HG03280 (cell line): ENCODE results near the gene GRIN3A.
"Not testable (repeated sequence)": the region's sequence is repeated elsewhere in the genome, so short reads cannot be mapped to it uniquely, and the experiment has no call there.

ENCODE experiments used
- ATAC-seq: cut with Tn5 transposase; IDR thresholded peaks from one replicate; pipeline ENCODE4 v1.9.1; 2021; ENCODE audit warnings: mild to moderate bottlenecking, moderate library complexity; ENCODE audit not compliant: unreplicated experiment

Gene GRIN3A

GRCh38 chr9:101738566-101739183 is at the start of gene GRIN3A:
TSS of gene GRIN3A (minus strand) at chr9:101738647. CDS start at chr9:101737979, 668 bp downstream.
- ATAC-seq = no peak

GRCh38 chr9:101787891-101788290 is 49.4 kb upstream of the GRIN3A start:
- ATAC-seq = no peak

- ATAC-seq = no peak
These were observed 39.9 kb upstream of the GRIN3A start for GRCh38 chr9:101778332-101778731.

- no peak for ATAC-seq
These were observed 26.0 kb upstream of the GRIN3A start for GRCh38 chr9:101764472-101764871.

GRCh38 chr9:101758304-101758930 is 20.0 kb upstream of the GRIN3A start:
- no peak for ATAC-seq

- ATAC-seq = no peak
These were observed 15.3 kb upstream of the GRIN3A start for GRCh38 chr9:101753716-101754115.

- ATAC-seq = no peak
These were observed 13.4 kb upstream of the GRIN3A start for GRCh38 chr9:101751895-101752294.

- no peak for ATAC-seq
These were observed 864 bp upstream of the GRIN3A start for GRCh38 chr9:101739311-101739710.

- ATAC-seq = no peak
These were observed 512 bp downstream of the GRIN3A start for GRCh38 chr9:101737705-101738565.

- no peak for ATAC-seq
These were observed 1.2 kb downstream of the GRIN3A start for GRCh38 chr9:101737165-101737704.

- ATAC-seq = no peak
These were observed 1.7 kb downstream of the GRIN3A start for GRCh38 chr9:101736717-101737116.

GRCh38 chr9:101731429-101731828 is 7.0 kb downstream of the GRIN3A start:
- no peak for ATAC-seq

GRCh38 chr9:101727612-101728524 is 10.6 kb downstream of the GRIN3A start:
- peak; percentile 86 for ATAC-seq

- ATAC-seq = not testable (repeated sequence)
These were observed 14.2 kb downstream of the GRIN3A start for GRCh38 chr9:101724271-101724670.

- ATAC-seq = no peak
These were observed 20.3 kb downstream of the GRIN3A start for GRCh38 chr9:101718192-101718591.

GRCh38 chr9:101716629-101717028 is 21.8 kb downstream of the GRIN3A start:
- no peak for ATAC-seq

- peak; percentile 73 for ATAC-seq
These were observed 27.0 kb downstream of the GRIN3A start for GRCh38 chr9:101711330-101711941.

- no peak for ATAC-seq
These were observed 29.6 kb downstream of the GRIN3A start for GRCh38 chr9:101708855-101709254.

- ATAC-seq = no peak
These were observed 30.7 kb downstream of the GRIN3A start for GRCh38 chr9:101707721-101708120.

GRCh38 chr9:101706997-101707396 is 31.4 kb downstream of the GRIN3A start:
- no peak for ATAC-seq
